Ascending aorta (tissue), 2 donors: Measurements from ENCODE around the gene GCAT. TPM values are rescaled to one million over a fixed set of nuclear protein-coding genes. Genes with fewer than 3 reads are reported as not detected.

ENCODE experiments used
- DNase-seq, 2 donors: peaks; one replicate each; pipeline ENCODE4 v3.0.0-alpha.2; 2019; ENCODE audit warnings: low spot score in 2 of 2
- H3K27ac ChIP-seq, 2 donors: fragments of 200-600 bp; sonication (generic); one replicate each; pipeline ENCODE4 v1.5.1; 2016 to 2017; ENCODE audit warnings: mild to moderate bottlenecking in 1 of 2
- H3K27me3 ChIP-seq: fragments of 200-600 bp; sonication (generic); one replicate; pipeline ENCODE4 v1.5.1; 2017
- H3K36me3 ChIP-seq, 2 donors: fragments of 200-600 bp; sonication (generic); one replicate each; pipeline ENCODE4 v1.5.1; 2016
- H3K4me1 ChIP-seq, 2 donors: fragments of 200-600 bp; sonication (generic); one replicate each; pipeline ENCODE4 v1.5.1; 2016 to 2017; ENCODE audit warnings: mild to moderate bottlenecking in 1 of 2
- H3K4me3 ChIP-seq, 2 donors: fragments of 200-600 bp; sonication (generic); one replicate each; pipeline ENCODE4 v1.5.1; 2016 to 2017; ENCODE audit warnings: mild to moderate bottlenecking in 1 of 2
- H3K9me3 ChIP-seq, 2 donors: fragments of 200-600 bp; sonication (generic); one replicate each; pipeline ENCODE4 v1.5.1; 2016
- CTCF ChIP-seq, 3 experiments: fragments of 200-600 bp in 2 of 3; fragments of 450-650 bp in 1 of 3; sonication (generic) in 2 of 3; IDR thresholded peaks; one replicate each; pipeline ENCODE4 v1.5.1; 2016 to 2019; ENCODE audit warnings: antibody characterized with exemption in 3 of 3, mild to moderate bottlenecking in 1 of 3, moderate library complexity in 1 of 3
- intact Hi-C: fragments of 100-400 bp; cut with DNase I; formaldehyde crosslinking; loops from one replicate; pipeline ENCODE4 v1.15.1; 2023
- total RNA-seq: library from RNA; depleted of rRNA; stranded (reverse); fragments of >200 nt; gene quantifications from one replicate; pipeline ENCODE4 v1.1.0, GENCODE V29; 2016

Gene GCAT
- total RNA-seq, 1 donor from 2014 or later = 4.5 TPM

DNA sequence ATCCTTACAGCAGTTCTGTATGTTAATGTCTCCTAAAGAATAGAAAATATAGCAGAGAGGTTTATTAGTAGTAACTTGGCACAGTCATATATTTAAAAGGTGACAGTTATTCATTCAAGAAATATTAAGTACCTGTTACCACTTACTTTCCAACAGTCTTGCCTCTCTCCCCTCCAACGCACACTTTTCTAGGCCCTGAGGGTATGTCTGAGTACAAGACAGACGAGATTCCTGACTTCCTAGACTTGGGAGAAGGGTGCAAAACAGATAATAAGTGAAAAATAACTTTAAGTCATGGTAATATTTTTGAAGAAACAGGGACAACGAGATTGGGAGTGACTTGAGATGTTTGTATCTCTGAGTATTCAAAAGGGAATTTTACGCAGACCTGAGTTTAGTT lies 43.1 kb downstream of the GCAT start:
- no peak for TF ChIP-seq CTCF (IDR thresholded peaks at IDR 0.05)
- Histone ChIP-seq H3K4me1 (peaks cover 17 to 18% of the 10 kb centered on the region in 2 donors), H3K9me3 (no peaks in the 10 kb centered on the region)

GRCh38 chr22:37852418-37852817 lies 44.7 kb downstream of the GCAT start:
- Histone ChIP-seq H3K27ac (no peak overlapping the region), H3K27me3 (no peaks in the 10 kb centered on the region), H3K4me1 (peaks cover 17 to 18% of the 10 kb centered on the region in 2 donors), H3K36me3 (peaks cover 43 to 55% of the 10 kb centered on the region in 2 donors), H3K9me3 (no peaks in the 10 kb centered on the region), H3K4me3 (no peak overlapping the region)
- no peak for DNase-seq
- no peak for TF ChIP-seq CTCF (IDR thresholded peaks at IDR 0.05)
- intact Hi-C loops = no loop called here

More for the DNA sequence above, 43.1 kb downstream of the GCAT start:
- intact Hi-C loops = no loop called here
- no peak for DNase-seq
- H3K27me3 ChIP-seq = no peaks in the 10 kb centered on the region
- H3K36me3 ChIP-seq = peaks cover 28 to 40% of the 10 kb centered on the region in 2 donors
- no peak overlapping the region for H3K4me3 ChIP-seq
- H3K27ac ChIP-seq = no peak overlapping the region

GRCh38 chr22:37854946-37855345 lies 47.2 kb downstream of the GCAT start:
- DNase-seq = no peak
- H3K4me1 ChIP-seq = peaks cover 10 to 17% of the 10 kb centered on the region in 2 donors
- no peaks in the 10 kb centered on the region for H3K27me3 ChIP-seq
- no peaks in the 10 kb centered on the region for H3K9me3 ChIP-seq
- H3K4me3 ChIP-seq = no peak overlapping the region
- intact Hi-C loops = no loop called here
- H3K36me3 ChIP-seq = peaks cover 55 to 76% of the 10 kb centered on the region in 2 donors
- no peak for TF ChIP-seq CTCF (IDR thresholded peaks at IDR 0.05)
- no peak overlapping the region for H3K27ac ChIP-seq

- H3K9me3 ChIP-seq = no peaks in the 10 kb centered on the region
- intact Hi-C loops = no loop called here
- peaks cover 56 to 81% of the 10 kb centered on the region in 2 donors for H3K36me3 ChIP-seq
- no peaks in the 10 kb centered on the region for H3K27me3 ChIP-seq
- no peak for TF ChIP-seq CTCF (IDR thresholded peaks at IDR 0.05)
- H3K27ac ChIP-seq = no peak overlapping the region
- DNase-seq = no peak
- peaks cover 5 to 12% of the 10 kb centered on the region in 2 donors for H3K4me1 ChIP-seq
- no peak overlapping the region for H3K4me3 ChIP-seq
Observed at GRCh38 chr22:37855462-37855861, 47.7 kb downstream of the GCAT start.

- intact Hi-C loops = no loop called here
- H3K27me3 ChIP-seq = no peaks in the 10 kb centered on the region
- no peak overlapping the region for H3K4me3 ChIP-seq
- no peak overlapping the region for H3K27ac ChIP-seq
- no peak for DNase-seq
- H3K9me3 ChIP-seq = no peaks in the 10 kb centered on the region
- peaks cover 0 to 6% of the 10 kb centered on the region in 2 donors for H3K4me1 ChIP-seq
- peaks cover 72 to 93% of the 10 kb centered on the region in 2 donors for H3K36me3 ChIP-seq
- TF ChIP-seq CTCF (IDR thresholded peaks at IDR 0.05) = no peak
Observed at GRCh38 chr22:37860796-37861421, 53.2 kb downstream of the GCAT start.
